OCI-LY1 (cell line): ENCODE measurements around the gene SNX8.

Experiments
- H2AFZ ChIP-seq: fragments of 200-600 bp; sonication (generic), shearing (Covaris generic); 2 replicates; pipeline ENCODE4 v1.6.0; 2014; ENCODE audit warnings: antibody characterized with exemption, mild to moderate bottlenecking, low read length
- H3F3A ChIP-seq: fragments of 200-600 bp; sonication (generic), shearing (Covaris generic); 2 replicates; pipeline ENCODE4 v1.6.0; 2014; ENCODE audit warnings: mild to moderate bottlenecking, antibody characterized with exemption, low read length, moderate library complexity; ENCODE audit not compliant: insufficient read depth
- H3K27ac ChIP-seq: fragments of 200-600 bp; sonication (generic); 2 replicates; pipeline ENCODE4 v1.5.1; 2014; ENCODE audit warnings: low read length, mixed run types, mild to moderate bottlenecking, low read depth; ENCODE audit not compliant: poor library complexity, severe bottlenecking
- H3K27me3 ChIP-seq: fragments of 200-600 bp; sonication (generic); 2 replicates; pipeline ENCODE4 v1.6.0; 2014; ENCODE audit warnings: antibody characterized with exemption, mild to moderate bottlenecking, low read length, moderate library complexity; ENCODE audit not compliant: insufficient read depth
- H3K36me3 ChIP-seq: fragments of 200-600 bp; sonication (generic); 2 replicates; pipeline ENCODE4 v1.6.1; 2014; ENCODE audit warnings: mild to moderate bottlenecking, antibody characterized with exemption, low read length, moderate library complexity, mixed read lengths; ENCODE audit not compliant: insufficient read depth
- H3K4me1 ChIP-seq: fragments of 200-600 bp; sonication (generic); 2 replicates; pipeline ENCODE4 v1.5.1; 2014; ENCODE audit warnings: mild to moderate bottlenecking, low read length, moderate library complexity; ENCODE audit not compliant: insufficient read depth, severe bottlenecking
- H3K4me2 ChIP-seq: fragments of 200-600 bp; sonication (generic), shearing (Covaris generic); 2 replicates; pipeline ENCODE4 v1.6.1; 2014; ENCODE audit warnings: low read length
- H3K4me3 ChIP-seq: fragments of 200-600 bp; sonication (generic); 2 replicates; pipeline ENCODE4 v1.5.1; 2014; ENCODE audit warnings: low read length, low read depth, mild to moderate bottlenecking, mixed read lengths; ENCODE audit not compliant: poor library complexity, severe bottlenecking
- H3K79me2 ChIP-seq: fragments of 200-600 bp; shearing (Covaris generic); 2 replicates; pipeline ENCODE4 v1.6.1; 2016; ENCODE audit warnings: mixed run types, low read length, mixed read lengths; ENCODE audit not compliant: insufficient read depth
- H3K9ac ChIP-seq: fragments of 200-600 bp; sonication (generic), shearing (Covaris generic); 2 replicates; pipeline ENCODE4 v1.6.1; 2014; ENCODE audit warnings: mild to moderate bottlenecking, low read length, mixed read lengths
- H3K9me2 ChIP-seq: fragments of 200-600 bp; sonication (generic), shearing (Covaris generic); 2 replicates; pipeline ENCODE4 v1.6.1; 2014; ENCODE audit warnings: low read depth, mild to moderate bottlenecking, low read length, mixed read lengths
- H3K9me3 ChIP-seq: fragments of 200-600 bp; shearing (Covaris generic); 2 replicates; pipeline ENCODE4 v1.6.1; 2014; ENCODE audit warnings: low read length, mixed read lengths
- H4K20me1 ChIP-seq: fragments of 200-600 bp; sonication (generic), shearing (Covaris generic); 2 replicates; pipeline ENCODE4 v1.6.0; 2016; ENCODE audit warnings: mild to moderate bottlenecking, low read length; ENCODE audit not compliant: insufficient read depth
- CTCF ChIP-seq: fragments of 200-600 bp; sonication (generic), shearing (Covaris generic); IDR thresholded peaks from 2 replicates; pipeline ENCODE4 v1.5.1; 2017; ENCODE audit warnings: mild to moderate bottlenecking, antibody characterized with exemption, low read length, moderate library complexity, mixed read lengths
- EZH2 ChIP-seq: fragments of 200-600 bp; sonication (generic), shearing (Covaris generic); IDR thresholded peaks from 2 replicates; pipeline ENCODE4 v1.8.0; 2017; ENCODE audit warnings: borderline replicate concordance, mixed run types, mild to moderate bottlenecking, antibody characterized with exemption, low read length, moderate library complexity, mixed read lengths

The SNX8 gene

GRCh38 chr7:2222516-2222915 lies 91.7 kb downstream of the SNX8 start:
- Histone ChIP-seq H3K4me2 (no peak overlapping the region), H2AFZ (no peak overlapping the region), H3F3A (no peaks in the 10 kb centered on the region), H3K36me3 (peaks cover 75% of the 10 kb centered on the region), H3K4me3 (no peak overlapping the region), H3K9ac (no peak overlapping the region), H3K79me2 (no peaks in the 10 kb centered on the region), H3K27ac (no peak overlapping the region), H3K9me2 (no peaks in the 10 kb centered on the region), H4K20me1 (no peaks in the 10 kb centered on the region), H3K27me3 (no peaks in the 10 kb centered on the region), H3K4me1 (no peaks in the 10 kb centered on the region), H3K9me3 (no peaks in the 10 kb centered on the region)
- TF ChIP-seq CTCF (no peak), EZH2 (no peak)

GRCh38 chr7:2220954-2221353 lies 93.3 kb downstream of the SNX8 start:
- Histone ChIP-seq H4K20me1 (no peaks in the 10 kb centered on the region), H3K27me3 (no peaks in the 10 kb centered on the region), H3K79me2 (no peaks in the 10 kb centered on the region), H3F3A (no peaks in the 10 kb centered on the region), H3K4me1 (no peaks in the 10 kb centered on the region), H3K27ac (no peak overlapping the region), H3K4me2 (no peak overlapping the region), H3K9me3 (no peaks in the 10 kb centered on the region), H3K9ac (no peak overlapping the region), H3K4me3 (no peak overlapping the region), H3K9me2 (no peaks in the 10 kb centered on the region), H3K36me3 (peaks cover 75% of the 10 kb centered on the region), H2AFZ (no peak overlapping the region)
- TF ChIP-seq CTCF (no peak), EZH2 (no peak)

- Histone ChIP-seq H3K27me3 (no peaks in the 10 kb centered on the region), H3K36me3 (peaks cover 75% of the 10 kb centered on the region), H3K4me2 (no peak overlapping the region), H2AFZ (no peak overlapping the region), H3F3A (no peaks in the 10 kb centered on the region), H3K27ac (no peak overlapping the region), H3K9me2 (no peaks in the 10 kb centered on the region), H3K4me3 (no peak overlapping the region), H3K79me2 (no peaks in the 10 kb centered on the region), H3K9ac (no peak overlapping the region), H3K4me1 (no peaks in the 10 kb centered on the region), H3K9me3 (no peaks in the 10 kb centered on the region), H4K20me1 (no peaks in the 10 kb centered on the region)
- TF ChIP-seq CTCF (no peak), EZH2 (no peak)
Observed at GRCh38 chr7:2220506-2220905, 93.7 kb downstream of the SNX8 start.
